Keratinocyte (primary cell): ENCODE data around the gene CEP164. TPM values are rescaled to one million over a fixed set of nuclear protein-coding genes. Genes with fewer than 3 reads are reported as not detected.

Source experiments
- DNase-seq: peaks from one replicate; pipeline ENCODE4 v3.0.0-alpha.2; 2011; ENCODE audit warnings: low read depth, missing footprints, low spot score
- FAIRE-seq: peaks from 2 replicates; lab custom pipeline; 2011; peaks lifted over from hg19 to GRCh38; lab: Jason Lieb, UNC
- H2AFZ ChIP-seq: 2 replicates; pipeline ENCODE4 v1.6.0; 2012; ENCODE audit warnings: low read length, control low read depth, inconsistent platforms; ENCODE audit not compliant: control insufficient read depth
- H3K27ac ChIP-seq: 2 replicates; pipeline ENCODE4 v1.5.1; 2011; ENCODE audit warnings: low read length; ENCODE audit not compliant: control insufficient read depth, insufficient read depth
- H3K27me3 ChIP-seq: 3 replicates; pipeline ENCODE4 v1.6.0; 2011; ENCODE audit warnings: low read length; ENCODE audit not compliant: control insufficient read depth, insufficient read depth; ENCODE audit errors: extremely low read depth
- H3K36me3 ChIP-seq, 2 experiments: 2 replicates in 1 of 2; 3 replicates in 1 of 2; pipeline ENCODE4 v1.5.1; 2011; ENCODE audit warnings: low read length in 2 of 2, mild to moderate bottlenecking in 1 of 2; ENCODE audit not compliant: control insufficient read depth in 2 of 2, insufficient read depth in 2 of 2; ENCODE audit errors: extremely low read depth in 1 of 2
- H3K4me1 ChIP-seq: 3 replicates; pipeline ENCODE4 v1.5.1; 2011; ENCODE audit warnings: low read length; ENCODE audit not compliant: control insufficient read depth, insufficient read depth; ENCODE audit errors: extremely low read depth
- H3K4me2 ChIP-seq: 3 replicates; pipeline ENCODE4 v1.6.0; 2011; ENCODE audit warnings: low read depth, low read length; ENCODE audit not compliant: control insufficient read depth, insufficient read depth; ENCODE audit errors: extremely low read depth
- H3K4me3 ChIP-seq, 3 experiments: fragments of 200-600 bp in 1 of 3; sonication (generic) in 1 of 3; 2 replicates in 2 of 3; 3 replicates in 1 of 3; pipeline ENCODE4 v1.5.1; 2011 to 2016; ENCODE audit warnings: low read length in 3 of 3, mild to moderate bottlenecking in 3 of 3, control low read depth in 2 of 3, inconsistent platforms in 1 of 3, low read depth in 1 of 3, mixed read lengths in 1 of 3, mixed run types in 1 of 3, moderate library complexity in 1 of 3; ENCODE audit not compliant: control insufficient read depth in 2 of 3, insufficient read depth in 2 of 3; ENCODE audit errors: extremely low read depth in 1 of 3
- H3K79me2 ChIP-seq: 2 replicates; pipeline ENCODE4 v1.6.0; 2012; ENCODE audit warnings: low read length; ENCODE audit not compliant: control insufficient read depth, insufficient read depth
- H3K9ac ChIP-seq: 3 replicates; pipeline ENCODE4 v1.6.0; 2011; ENCODE audit warnings: low read length; ENCODE audit not compliant: control insufficient read depth, insufficient read depth; ENCODE audit errors: extremely low read depth
- H3K9me1 ChIP-seq: 3 replicates; pipeline ENCODE4 v1.6.0; 2011; ENCODE audit warnings: low read length; ENCODE audit not compliant: control insufficient read depth, insufficient read depth; ENCODE audit errors: extremely low read depth
- H3K9me3 ChIP-seq: 2 replicates; pipeline ENCODE4 v1.5.1; 2012; ENCODE audit warnings: low read depth, low read length; ENCODE audit not compliant: control insufficient read depth
- H4K20me1 ChIP-seq: 3 replicates; pipeline ENCODE4 v1.6.0; 2011; ENCODE audit warnings: low read length; ENCODE audit not compliant: control insufficient read depth, insufficient read depth; ENCODE audit errors: extremely low read depth
- EZH2 ChIP-seq: IDR thresholded peaks from one replicate; pipeline ENCODE4 v1.6.1; 2012; ENCODE audit warnings: inconsistent platforms, mild to moderate bottlenecking, low read length, moderate library complexity
- dilution Hi-C: fragments of 300-500 bp; cut with MboI; formaldehyde crosslinking; loops from one replicate; pipeline ENCODE4 v1.7.0; 2020; ENCODE audit warnings: low sequenced_read_pairs; ENCODE audit not compliant: extremely low pct_ligation_motif_present
- polyA plus RNA-seq, 5 experiments: library from polyadenylated mRNA; depleted of rRNA in 3 of 5; stranded (reverse) in 3 of 5; stranded (forward) in 1 of 5; unstranded in 1 of 5; fragments of >200 nt; gene quantifications; 1 replicate in 1 of 5; 2 replicates in 3 of 5; 3 replicates in 1 of 5; pipeline versions ENCODE4 v1.2.1 to v1.2.3, GENCODE V29; 2011 to 2012; ENCODE audit warnings: missing spikeins in 2 of 5, low read depth in 1 of 5, low replicate concordance in 1 of 5
- TF ChIP-seq, protein P1 (sequence below), 3 experiments: IDR thresholded peaks in 1 of 3; conservative IDR thresholded peaks in 1 of 3; optimal IDR thresholded peaks in 1 of 3; 2 replicates in 2 of 3; 3 replicates in 1 of 3; pipeline versions ENCODE3 to v1.5.1; 2011; ENCODE audit warnings: low read length in 3 of 3, mild to moderate bottlenecking in 3 of 3, moderate library complexity in 2 of 3, control low read depth in 1 of 3, inconsistent platforms in 1 of 3; ENCODE audit not compliant: insufficient read depth in 2 of 3; ENCODE audit errors: extremely low read depth in 1 of 3

CEP164 gene
- polyA plus RNA-seq, 1 donor (not counting 4 experiments of a cell fraction or from before 2014, with no cell fraction given) = 15.1 TPM

DNA sequence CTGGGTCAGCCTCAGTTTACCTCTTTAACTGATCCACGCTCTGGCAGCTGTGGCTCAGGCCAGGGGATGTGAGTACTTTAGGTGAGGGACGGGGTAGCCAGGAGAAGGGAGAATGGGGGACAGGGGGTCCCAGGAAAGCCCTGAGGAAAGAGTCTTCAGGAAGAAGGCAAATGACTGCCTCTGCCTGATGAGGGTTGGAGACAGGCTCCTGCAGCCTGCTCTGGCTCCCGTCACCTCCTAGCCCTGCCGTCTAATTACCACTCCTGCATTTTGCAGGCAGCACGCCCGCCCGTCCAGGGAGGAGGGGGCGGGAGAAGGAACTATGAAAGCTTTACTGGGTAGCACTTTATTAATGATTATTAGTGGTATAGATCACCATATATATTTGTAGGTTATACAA is 116.6 kb downstream of the CEP164 start:
- no peak overlapping the region for H2AFZ ChIP-seq
- no peak overlapping the region for H3K9ac ChIP-seq
- no peaks in the 10 kb centered on the region for H3K9me1 ChIP-seq
- dilution Hi-C loops = loop anchor here (25.0 kb wide), 1 partner anchor 368 kb away; the partner anchor contains the start of gene FXYD2
- H3K27me3 ChIP-seq = peaks cover 36% of the 10 kb centered on the region
- TF ChIP-seq, protein P1, sequence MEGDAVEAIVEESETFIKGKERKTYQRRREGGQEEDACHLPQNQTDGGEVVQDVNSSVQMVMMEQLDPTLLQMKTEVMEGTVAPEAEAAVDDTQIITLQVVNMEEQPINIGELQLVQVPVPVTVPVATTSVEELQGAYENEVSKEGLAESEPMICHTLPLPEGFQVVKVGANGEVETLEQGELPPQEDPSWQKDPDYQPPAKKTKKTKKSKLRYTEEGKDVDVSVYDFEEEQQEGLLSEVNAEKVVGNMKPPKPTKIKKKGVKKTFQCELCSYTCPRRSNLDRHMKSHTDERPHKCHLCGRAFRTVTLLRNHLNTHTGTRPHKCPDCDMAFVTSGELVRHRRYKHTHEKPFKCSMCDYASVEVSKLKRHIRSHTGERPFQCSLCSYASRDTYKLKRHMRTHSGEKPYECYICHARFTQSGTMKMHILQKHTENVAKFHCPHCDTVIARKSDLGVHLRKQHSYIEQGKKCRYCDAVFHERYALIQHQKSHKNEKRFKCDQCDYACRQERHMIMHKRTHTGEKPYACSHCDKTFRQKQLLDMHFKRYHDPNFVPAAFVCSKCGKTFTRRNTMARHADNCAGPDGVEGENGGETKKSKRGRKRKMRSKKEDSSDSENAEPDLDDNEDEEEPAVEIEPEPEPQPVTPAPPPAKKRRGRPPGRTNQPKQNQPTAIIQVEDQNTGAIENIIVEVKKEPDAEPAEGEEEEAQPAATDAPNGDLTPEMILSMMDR (optimal IDR thresholded peaks at IDR 0.05 in 1 of 3, IDR thresholded peaks at IDR 0.05 in 1 of 3, conservative IDR thresholded peaks at IDR 0.05 in 1 of 3; ENCODE audit: extremely low read depth in 1 of 3, insufficient read depth in 2 of 3, low read length in 3 of 3) = no peak
- TF ChIP-seq EZH2 = no peak
- DNase-seq (no peak), FAIRE-seq (no peak)
- H4K20me1 ChIP-seq = no peaks in the 10 kb centered on the region
- no peaks in the 10 kb centered on the region for H3K36me3 ChIP-seq
- no peak overlapping the region for H3K4me2 ChIP-seq
- no peaks in the 10 kb centered on the region for H3K9me3 ChIP-seq
- H3K27ac ChIP-seq = no peak overlapping the region
- no peak overlapping the region for H3K4me3 ChIP-seq
- H3K4me1 ChIP-seq = no peaks in the 10 kb centered on the region
- H3K79me2 ChIP-seq = no peaks in the 10 kb centered on the region

DNA sequence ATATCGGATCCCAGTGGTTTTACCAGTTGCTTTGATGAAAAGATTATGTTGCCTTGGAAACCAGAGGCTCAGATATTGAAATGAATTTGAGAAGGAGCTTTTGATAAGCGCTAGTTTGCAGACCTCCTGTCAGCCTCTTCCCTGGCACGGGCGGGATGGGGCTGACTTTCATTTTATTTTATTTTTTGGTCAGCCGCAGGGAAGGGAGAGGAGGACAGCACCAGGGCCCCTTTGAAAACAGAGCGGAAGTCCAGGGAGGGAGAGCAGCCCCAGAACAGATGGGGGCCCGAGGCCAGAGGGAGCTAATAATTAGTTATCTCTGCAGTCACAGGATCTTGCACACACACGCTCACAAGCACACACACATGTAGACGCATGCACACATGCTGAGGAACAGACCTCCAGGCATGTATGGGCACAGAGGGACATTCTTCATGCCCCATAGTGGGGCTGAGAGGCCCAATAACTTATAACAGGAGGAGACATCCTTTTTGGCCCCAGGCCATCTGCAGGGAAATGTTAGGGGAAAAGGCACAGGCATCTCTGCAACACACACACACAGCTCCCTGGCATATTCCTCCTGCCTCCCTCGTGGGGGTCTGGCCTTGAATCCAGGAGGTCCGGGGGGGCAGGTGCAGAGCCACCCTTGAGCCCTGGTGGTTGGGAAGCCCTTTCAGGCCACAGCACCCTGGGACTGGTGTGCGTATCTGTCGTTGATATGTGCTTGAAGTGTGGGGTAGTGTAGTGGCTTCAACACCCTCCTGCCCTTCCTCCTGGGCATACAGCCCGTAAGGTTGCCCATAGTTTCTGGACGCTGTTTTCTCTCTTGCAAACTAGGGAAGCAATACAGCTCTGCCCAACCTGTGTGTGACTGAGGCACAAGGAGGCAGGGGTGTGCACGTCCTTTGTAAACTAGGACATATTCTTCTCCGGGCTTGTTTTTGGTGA is 117.3 kb downstream of the CEP164 start:
- peaks cover 36% of the 10 kb centered on the region for H3K27me3 ChIP-seq
- FAIRE-seq = no peak

More for the DNA sequence above, 117.3 kb downstream of the CEP164 start:
- H3K4me3 ChIP-seq = no peak overlapping the region
- no peak overlapping the region for H3K9ac ChIP-seq
- H3K4me2 ChIP-seq = no peak overlapping the region
- no peaks in the 10 kb centered on the region for H3K36me3 ChIP-seq
- H3K4me1 ChIP-seq = no peaks in the 10 kb centered on the region
- dilution Hi-C loops = loop anchor here (25.0 kb wide), 1 partner anchor 367 kb away; the partner anchor contains the start of gene FXYD2
- H2AFZ ChIP-seq = no peak overlapping the region
- no peaks in the 10 kb centered on the region for H3K9me3 ChIP-seq
- H3K9me1 ChIP-seq = no peaks in the 10 kb centered on the region
- no peaks in the 10 kb centered on the region for H4K20me1 ChIP-seq
- no peak for DNase-seq
- TF ChIP-seq EZH2 = no peak
- TF ChIP-seq, protein P1 (optimal IDR thresholded peaks at IDR 0.05 in 1 of 3, IDR thresholded peaks at IDR 0.05 in 1 of 3, conservative IDR thresholded peaks at IDR 0.05 in 1 of 3; ENCODE audit: extremely low read depth in 1 of 3, insufficient read depth in 2 of 3, low read length in 3 of 3) = no peak
- no peaks in the 10 kb centered on the region for H3K79me2 ChIP-seq
- H3K27ac ChIP-seq = no peak overlapping the region
